Peyer's patch (tissue), 4 donors: Measurements from ENCODE around the gene CTNNA1. TPM values are rescaled to one million over a fixed set of nuclear protein-coding genes. Genes with fewer than 3 reads are reported as not detected.
"Not testable (repeated sequence)": the region's sequence is repeated elsewhere in the genome, so short reads cannot be mapped to it uniquely, and the experiment has no call there.

Experiments
- DNase-seq, 3 donors: peaks; one replicate each; pipeline ENCODE4 v3.0.0-alpha.2; 2017 to 2019
- H3K27ac ChIP-seq, 4 donors: fragments of 200-600 bp; sonication (generic); one replicate each; pipeline ENCODE4 v1.5.1; 2016 to 2019
- H3K27me3 ChIP-seq, 2 donors: fragments of 200-600 bp; sonication (generic); one replicate each; pipeline ENCODE4 v1.5.1; 2019
- H3K36me3 ChIP-seq, 3 donors: fragments of 200-600 bp; sonication (generic); one replicate each; pipeline ENCODE4 v1.5.1; 2016 to 2019
- H3K4me1 ChIP-seq, 4 donors: fragments of 200-600 bp; sonication (generic); one replicate each; pipeline ENCODE4 v1.5.1; 2016 to 2019
- H3K4me3 ChIP-seq, 4 donors: fragments of 200-600 bp; sonication (generic); 1 replicate in 3 of 4; 2 replicates in 1 of 4; pipeline ENCODE4 v1.5.1; 2016 to 2019; ENCODE audit warnings: mild to moderate bottlenecking in 1 of 4
- H3K9me3 ChIP-seq, 4 donors: fragments of 200-600 bp; sonication (generic); one replicate each; pipeline ENCODE4 v1.5.1; 2016 to 2019; ENCODE audit warnings: mild to moderate bottlenecking in 1 of 4
- POLR2A ChIP-seq, 2 donors: fragments of 450-650 bp; IDR thresholded peaks; one replicate each; pipeline ENCODE4 v1.5.1; 2017; ENCODE audit warnings: antibody characterized with exemption in 2 of 2, mild to moderate bottlenecking in 2 of 2, moderate library complexity in 2 of 2
- total RNA-seq, 4 donors: library from RNA; depleted of rRNA; stranded (reverse); fragments of >200 nt; gene quantifications; one replicate each; pipeline ENCODE4 v1.1.0, GENCODE V29; 2016
- TF ChIP-seq, protein P1 (sequence below), 6 experiments: fragments of 450-650 bp in 4 of 6; fragments of 200-600 bp in 2 of 6; sonication (generic) in 1 of 6; IDR thresholded peaks; one replicate each; pipeline ENCODE4 v1.5.1; 2017 to 2019; ENCODE audit warnings: antibody characterized with exemption in 6 of 6, mild to moderate bottlenecking in 3 of 6, moderate library complexity in 1 of 6

CTNNA1 gene
- total RNA-seq, 4 donors from 2014 or later: 351 to 516 (median 369) TPM

DNA sequence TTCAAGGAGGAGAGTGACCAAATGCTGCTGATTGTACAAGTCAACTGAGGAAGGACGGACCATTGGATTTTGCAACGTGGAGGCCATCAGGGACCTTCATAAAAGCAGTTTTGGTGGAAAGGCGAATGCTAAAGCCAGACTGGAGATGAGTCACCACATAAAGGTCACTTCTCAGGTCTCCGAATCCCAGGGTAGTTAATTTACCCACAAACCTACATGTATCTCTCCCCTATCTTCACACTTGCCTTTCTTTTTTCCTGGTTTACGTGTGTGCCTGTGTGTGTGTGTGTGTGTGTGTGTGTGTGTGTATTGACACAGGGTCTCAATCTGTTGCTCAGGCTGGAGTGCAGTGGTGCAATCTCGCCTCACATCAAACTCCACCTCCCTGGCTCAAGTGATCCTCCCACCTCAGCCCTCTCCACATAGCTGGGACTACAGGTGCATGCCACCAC, 4.6 kb upstream of the CTNNA1 start:
- H3K27me3 ChIP-seq: no peaks in the 10 kb centered on the region
- H3K9me3 ChIP-seq: no peaks in the 10 kb centered on the region
- no peak overlapping the region for H3K4me3 ChIP-seq
- TF ChIP-seq, protein P1, sequence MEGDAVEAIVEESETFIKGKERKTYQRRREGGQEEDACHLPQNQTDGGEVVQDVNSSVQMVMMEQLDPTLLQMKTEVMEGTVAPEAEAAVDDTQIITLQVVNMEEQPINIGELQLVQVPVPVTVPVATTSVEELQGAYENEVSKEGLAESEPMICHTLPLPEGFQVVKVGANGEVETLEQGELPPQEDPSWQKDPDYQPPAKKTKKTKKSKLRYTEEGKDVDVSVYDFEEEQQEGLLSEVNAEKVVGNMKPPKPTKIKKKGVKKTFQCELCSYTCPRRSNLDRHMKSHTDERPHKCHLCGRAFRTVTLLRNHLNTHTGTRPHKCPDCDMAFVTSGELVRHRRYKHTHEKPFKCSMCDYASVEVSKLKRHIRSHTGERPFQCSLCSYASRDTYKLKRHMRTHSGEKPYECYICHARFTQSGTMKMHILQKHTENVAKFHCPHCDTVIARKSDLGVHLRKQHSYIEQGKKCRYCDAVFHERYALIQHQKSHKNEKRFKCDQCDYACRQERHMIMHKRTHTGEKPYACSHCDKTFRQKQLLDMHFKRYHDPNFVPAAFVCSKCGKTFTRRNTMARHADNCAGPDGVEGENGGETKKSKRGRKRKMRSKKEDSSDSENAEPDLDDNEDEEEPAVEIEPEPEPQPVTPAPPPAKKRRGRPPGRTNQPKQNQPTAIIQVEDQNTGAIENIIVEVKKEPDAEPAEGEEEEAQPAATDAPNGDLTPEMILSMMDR (IDR thresholded peaks at IDR 0.05): no peak
- H3K27ac ChIP-seq: no peak overlapping the region
- no peak for DNase-seq
- peaks cover 0 to 9% (median 0%) of the 10 kb centered on the region in 4 donors for H3K4me1 ChIP-seq
- no peaks in the 10 kb centered on the region for H3K36me3 ChIP-seq

DNA sequence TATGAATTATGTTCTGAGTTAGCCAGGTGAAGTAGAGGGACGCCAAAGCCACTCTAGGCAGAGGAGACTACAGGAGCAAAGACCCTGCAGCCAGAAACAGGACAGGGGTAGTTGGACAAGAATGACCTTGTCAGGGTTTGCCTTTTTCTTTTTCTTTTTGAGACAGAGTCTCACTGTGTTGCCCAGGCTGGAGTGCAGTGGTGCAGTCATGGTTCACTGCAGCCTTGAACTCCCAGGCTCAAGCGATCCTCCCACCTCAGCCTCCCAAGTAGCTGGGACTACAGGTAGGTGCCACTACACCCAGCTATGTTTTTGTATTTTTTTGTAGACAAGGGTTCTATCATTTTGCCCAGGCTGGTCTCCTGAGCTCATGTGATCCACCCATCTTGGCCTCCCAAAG, 1.9 kb upstream of the CTNNA1 start:
- not testable (repeated sequence) for H3K4me3 ChIP-seq, H3K9me3 ChIP-seq, DNase-seq, H3K27ac ChIP-seq, H3K27me3 ChIP-seq, H3K36me3 ChIP-seq
- peaks cover 0 to 23% (median 0%) of the 10 kb centered on the region in 4 donors for H3K4me1 ChIP-seq

DNA sequence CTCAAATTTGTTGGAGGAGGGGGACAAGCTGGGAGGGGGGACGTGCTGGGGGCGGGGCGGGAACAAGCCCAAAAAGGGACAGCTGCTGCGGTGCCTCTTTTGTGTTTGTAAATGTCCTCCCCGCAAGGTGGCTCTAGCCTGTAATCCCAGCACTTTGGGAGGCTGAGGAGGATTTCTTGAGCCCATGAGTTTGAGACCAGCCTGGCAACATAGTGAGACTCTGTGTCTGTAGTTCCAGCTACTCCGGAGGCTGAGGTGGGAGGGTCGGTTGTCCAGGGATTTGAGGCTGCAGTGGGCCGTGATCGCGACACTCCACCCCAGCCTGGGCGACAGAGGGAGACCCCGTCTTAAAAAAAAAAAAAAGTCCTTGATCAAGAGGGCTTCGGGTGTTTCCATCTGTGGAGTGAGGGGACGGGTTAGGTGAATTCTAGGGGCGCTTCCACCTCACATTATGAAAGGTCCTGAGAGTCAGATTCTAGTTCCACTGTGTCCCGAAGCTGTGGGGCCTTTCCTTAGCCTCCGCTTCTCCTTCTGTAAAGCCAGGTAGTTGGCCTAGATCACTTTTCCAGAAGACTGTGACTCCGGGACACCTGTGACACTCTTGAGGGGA, 779 bp upstream of the CTNNA1 start:
- peak overlapping the region; percentile 90 to 97 (median 91) for H3K4me3 ChIP-seq
- no peaks in the 10 kb centered on the region for H3K27me3 ChIP-seq
- H3K4me1 ChIP-seq: peaks cover 0 to 27% (median 0%) of the 10 kb centered on the region in 4 donors
- no peaks in the 10 kb centered on the region for H3K9me3 ChIP-seq
- H3K27ac ChIP-seq: peak overlapping the region; percentile 89 to 99 (median 98)
- TF ChIP-seq, protein P1 (IDR thresholded peaks at IDR 0.05): no peak
- no peak for TF ChIP-seq POLR2A (IDR thresholded peaks at IDR 0.05)
- peak in 2 of 3 donors; percentile 52 to 53 for DNase-seq
- no peaks in the 10 kb centered on the region for H3K36me3 ChIP-seq

DNA sequence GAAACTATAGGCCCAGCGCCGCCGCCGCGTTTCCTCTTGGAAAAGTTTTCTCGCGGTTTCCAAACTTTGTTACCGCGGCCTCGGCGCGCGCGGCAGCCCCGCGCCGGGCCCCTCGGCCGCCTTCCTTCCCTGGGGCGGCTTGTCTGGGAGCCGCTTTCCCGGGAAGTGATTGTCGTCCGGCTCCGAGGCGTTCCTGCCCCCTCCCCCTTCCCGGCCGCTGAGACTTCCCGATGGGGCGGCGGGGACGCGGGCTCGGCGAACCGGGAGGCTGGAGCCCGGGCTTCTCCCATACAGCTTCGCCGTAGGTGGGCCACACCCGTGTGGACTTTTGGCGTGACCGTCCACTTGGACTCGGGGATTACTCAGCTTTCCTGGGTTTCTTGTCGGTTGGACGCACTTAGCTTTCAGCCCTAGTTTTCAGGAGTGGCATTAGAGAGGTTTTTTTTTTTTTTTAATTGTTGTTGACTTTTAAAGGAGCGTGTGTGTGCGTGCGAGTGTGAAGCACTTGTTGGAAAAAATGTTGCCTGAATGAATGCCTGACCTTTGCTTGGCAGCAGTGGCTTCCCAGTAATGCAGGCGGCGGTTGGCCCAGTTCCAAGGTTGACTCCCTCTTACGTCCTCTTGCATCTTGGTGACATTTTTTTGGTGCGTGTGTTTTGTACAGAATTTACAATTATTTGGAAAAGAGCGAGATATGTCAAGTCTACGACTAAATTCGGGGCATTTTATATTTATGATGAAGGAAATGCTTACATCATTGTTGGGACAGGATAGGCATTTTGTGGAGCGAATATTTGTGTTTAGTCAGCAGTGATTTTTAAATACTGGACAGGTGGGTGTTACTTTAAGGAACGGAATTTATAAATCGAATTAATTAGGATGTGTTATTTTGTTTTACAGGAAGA, 821 bp downstream of the CTNNA1 start:
- peak overlapping the region; percentile 90 to 97 (median 91) for H3K4me3 ChIP-seq
- H3K27me3 ChIP-seq: no peaks in the 10 kb centered on the region
- peak; percentile 58 to 93 (median 90) for DNase-seq
- TF ChIP-seq, protein P1 (IDR thresholded peaks at IDR 0.05): no peak
- peak; percentile 22 to 64 for TF ChIP-seq POLR2A (IDR thresholded peaks at IDR 0.05)
- no peaks in the 10 kb centered on the region for H3K9me3 ChIP-seq
- H3K4me1 ChIP-seq: peaks cover 0 to 32% (median 0%) of the 10 kb centered on the region in 4 donors
- H3K36me3 ChIP-seq: peaks cover 0 to 15% (median 0%) of the 10 kb centered on the region in 3 donors
- peak overlapping the region; percentile 89 to 99 (median 98) for H3K27ac ChIP-seq

DNA sequence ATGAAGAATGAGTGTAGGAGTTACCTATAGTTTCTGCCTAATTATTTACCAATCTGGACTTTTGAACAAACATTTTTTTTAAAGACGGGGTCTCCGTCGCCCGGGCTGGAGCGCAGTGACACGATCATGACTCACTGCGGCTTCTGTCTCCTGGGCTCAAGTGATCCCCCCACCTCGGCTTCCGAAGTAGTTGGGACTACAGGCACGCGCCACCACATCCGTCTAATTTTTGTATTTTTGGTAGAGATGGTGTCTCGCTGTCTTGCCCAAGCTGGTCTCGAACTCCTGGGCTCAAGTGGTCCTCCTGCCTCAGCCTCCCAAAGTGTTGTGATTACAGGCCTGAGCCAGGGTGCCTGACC, 1.5 kb downstream of the CTNNA1 start:
- no peak for DNase-seq
- Histone ChIP-seq H3K27me3 (no peaks in the 10 kb centered on the region), H3K9me3 (no peaks in the 10 kb centered on the region), H3K27ac (peak overlapping the region in 3 of 4 donors; percentile 98 to 99 (median 99)), H3K4me3 (peak overlapping the region in 3 of 4 donors; percentile 90 to 97 (median 92)), H3K4me1 (peaks cover 0 to 37% (median 0%) of the 10 kb centered on the region in 4 donors), H3K36me3 (peaks cover 0 to 21% (median 0%) of the 10 kb centered on the region in 3 donors)
- TF ChIP-seq POLR2A (IDR thresholded peaks at IDR 0.05): no peak
- TF ChIP-seq, protein P1 (IDR thresholded peaks at IDR 0.05): no peak
